Right lobe of liver (tissue), 6 donors: Measurements from ENCODE around the gene KAZN. TPM values are rescaled to one million over a fixed set of nuclear protein-coding genes. Genes with fewer than 3 reads are reported as not detected.

Experiments used
- ATAC-seq, 4 donors: fragments of 200-7000 bp; cut with Tn5 transposase; one replicate each; pipeline ENCODE4 v1.9.1; 2020; ENCODE audit warnings: mild to moderate bottlenecking in 4 of 4, moderate library complexity in 4 of 4
- DNase-seq, 3 donors: peaks; one replicate each; pipeline ENCODE4 v3.0.0-alpha.2; 2020
- H3K27ac ChIP-seq, 3 donors: fragments of 200-600 bp; one replicate each; pipeline ENCODE4 v1.8.0; 2022
- H3K27me3 ChIP-seq, 2 donors: fragments of 200-600 bp; one replicate each; pipeline ENCODE4 v1.8.0; 2022
- H3K36me3 ChIP-seq, 4 donors: fragments of 200-600 bp; sonication (generic) in 1 of 4; one replicate each; pipeline versions ENCODE4 v1.5.1 to v1.8.0; 2017 to 2022; ENCODE audit warnings: control low read depth in 1 of 4
- H3K4me1 ChIP-seq, 4 donors: fragments of 200-600 bp; sonication (generic) in 1 of 4; one replicate each; pipeline versions ENCODE4 v1.5.1 to v1.8.0; 2017 to 2022; ENCODE audit warnings: control low read depth in 1 of 4
- H3K4me3 ChIP-seq, 3 donors: fragments of 200-600 bp; one replicate each; pipeline ENCODE4 v1.8.0; 2022
- H3K9me3 ChIP-seq, 4 donors: fragments of 200-600 bp; sonication (generic) in 1 of 4; one replicate each; pipeline versions ENCODE4 v1.5.1 to v1.8.0; 2017 to 2022; ENCODE audit warnings: control low read depth in 1 of 4
- POLR2A ChIP-seq: fragments of 450-650 bp; IDR thresholded peaks from one replicate; pipeline ENCODE4 v1.6.1; 2017; ENCODE audit warnings: antibody characterized with exemption, mild to moderate bottlenecking
- WGBS: methylation state at CpG from one replicate; pipeline ENCODE4 v1.1.6; 2018; ENCODE audit warnings: low coverage, low lambda C conversion rate; ENCODE audit not compliant: insufficient coverage; ENCODE audit errors: missing lambda C conversion rate; 5-methylcytosine and 5-hydroxymethylcytosine counted together
- intact Hi-C, 2 donors: fragments of 100-400 bp; cut with DNase I; formaldehyde crosslinking; loops; one replicate each; pipeline versions ENCODE4 v1.11.2 to v1.14.1; 2022
- total RNA-seq, 6 experiments: library from RNA; depleted of rRNA in 2 of 6; stranded (reverse); fragments of >200 nt in 2 of 6; fragmentation: NEBNext Ultra II Directional in 3 of 6; extraction: Animal tissue kit (Norgen Biotek cat#: 25700) in 3 of 6; gene quantifications; one replicate each; pipeline versions ENCODE4 v1.1.0 to v1.2.4, GENCODE V29; 2016 to 2023
- TF ChIP-seq, protein P1 (sequence below), 4 donors: fragments of 200-600 bp in 3 of 4; fragments of 450-650 bp in 1 of 4; IDR thresholded peaks; one replicate each; pipeline versions ENCODE4 v1.5.1 to v1.8.0; 2016 to 2022; ENCODE audit warnings: antibody characterized with exemption in 4 of 4, mild to moderate bottlenecking in 2 of 4
- donor health status: DM: no; HTN: yes; CAD: no.
- donor health status: DM: no; HTN: no; CAD: no.
- donor health status: DM: no; HTN: no; CAD: no.
- donor health status: DM: no; HTN: yes; CAD: no.
- donor health status: DM: no; HTN: yes; CAD: no.

The KAZN gene
- total RNA-seq, 6 experiments from 2014 or later, result 1.5 to 7.2 (median 2.7) TPM

- Histone ChIP-seq H3K4me1 (no peaks in the 10 kb centered on the region), H3K9me3 (no peaks in the 10 kb centered on the region), H3K27me3 (no peaks in the 10 kb centered on the region), H3K4me3 (no peak overlapping the region), H3K27ac (no peak overlapping the region), H3K36me3 (no peaks in the 10 kb centered on the region)
- no peak for DNase-seq
- no peak for ATAC-seq
- 79% methylated on average over 5 of the region's 10 CpGs for WGBS
- intact Hi-C loops, result no loop called here
- TF ChIP-seq POLR2A, result no peak
- TF ChIP-seq, protein P1, sequence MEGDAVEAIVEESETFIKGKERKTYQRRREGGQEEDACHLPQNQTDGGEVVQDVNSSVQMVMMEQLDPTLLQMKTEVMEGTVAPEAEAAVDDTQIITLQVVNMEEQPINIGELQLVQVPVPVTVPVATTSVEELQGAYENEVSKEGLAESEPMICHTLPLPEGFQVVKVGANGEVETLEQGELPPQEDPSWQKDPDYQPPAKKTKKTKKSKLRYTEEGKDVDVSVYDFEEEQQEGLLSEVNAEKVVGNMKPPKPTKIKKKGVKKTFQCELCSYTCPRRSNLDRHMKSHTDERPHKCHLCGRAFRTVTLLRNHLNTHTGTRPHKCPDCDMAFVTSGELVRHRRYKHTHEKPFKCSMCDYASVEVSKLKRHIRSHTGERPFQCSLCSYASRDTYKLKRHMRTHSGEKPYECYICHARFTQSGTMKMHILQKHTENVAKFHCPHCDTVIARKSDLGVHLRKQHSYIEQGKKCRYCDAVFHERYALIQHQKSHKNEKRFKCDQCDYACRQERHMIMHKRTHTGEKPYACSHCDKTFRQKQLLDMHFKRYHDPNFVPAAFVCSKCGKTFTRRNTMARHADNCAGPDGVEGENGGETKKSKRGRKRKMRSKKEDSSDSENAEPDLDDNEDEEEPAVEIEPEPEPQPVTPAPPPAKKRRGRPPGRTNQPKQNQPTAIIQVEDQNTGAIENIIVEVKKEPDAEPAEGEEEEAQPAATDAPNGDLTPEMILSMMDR (IDR thresholded peaks at IDR 0.05), result no peak
Measured at GRCh38 chr1:14631421-14631820, 32.9 kb downstream of the KAZN start.

- 22% methylated on average over 4 of the region's 5 CpGs for WGBS
- Histone ChIP-seq H3K9me3 (no peaks in the 10 kb centered on the region), H3K4me1 (no peaks in the 10 kb centered on the region), H3K27me3 (no peaks in the 10 kb centered on the region), H3K4me3 (no peak overlapping the region), H3K27ac (no peak overlapping the region), H3K36me3 (no peaks in the 10 kb centered on the region)
- TF ChIP-seq POLR2A, result no peak
- TF ChIP-seq, protein P1 (IDR thresholded peaks at IDR 0.05), result no peak
- ATAC-seq (no peak), DNase-seq (no peak)
- intact Hi-C loops, result no loop called here
Measured at GRCh38 chr1:14634486-14634885, 36.0 kb downstream of the KAZN start.

DNA sequence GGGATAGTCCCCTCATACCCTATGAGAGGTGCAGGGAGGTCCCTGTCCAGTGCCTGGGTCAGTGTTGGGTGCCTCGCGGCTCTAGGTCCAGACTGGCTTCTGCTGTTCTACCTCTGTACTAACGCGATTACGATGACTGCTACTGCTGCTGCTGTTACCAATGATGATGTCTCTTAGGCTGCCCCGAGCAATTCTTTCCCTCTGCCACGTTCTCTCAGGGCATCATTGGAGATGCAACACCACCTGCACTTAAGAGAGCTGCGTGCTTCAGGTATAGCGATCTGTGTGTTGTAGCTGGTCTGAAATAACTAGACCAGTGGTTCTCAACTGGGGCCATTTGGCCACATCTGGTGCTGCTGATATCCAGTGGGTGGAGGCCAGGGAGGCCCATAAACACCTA, 36.9 kb downstream of the KAZN start:
- DNase-seq (no peak), ATAC-seq (no peak)
- H3K36me3 ChIP-seq, result no peaks in the 10 kb centered on the region
- intact Hi-C loops, result no loop called here
- H3K4me3 ChIP-seq, result no peak overlapping the region
- H3K9me3 ChIP-seq, result no peaks in the 10 kb centered on the region
- H3K27me3 ChIP-seq, result no peaks in the 10 kb centered on the region
- 78% methylated on average over 7 of the region's 9 CpGs for WGBS
- TF ChIP-seq, protein P1 (IDR thresholded peaks at IDR 0.05), result no peak
- TF ChIP-seq POLR2A, result no peak
- H3K4me1 ChIP-seq, result no peaks in the 10 kb centered on the region
- no peak overlapping the region for H3K27ac ChIP-seq

DNA sequence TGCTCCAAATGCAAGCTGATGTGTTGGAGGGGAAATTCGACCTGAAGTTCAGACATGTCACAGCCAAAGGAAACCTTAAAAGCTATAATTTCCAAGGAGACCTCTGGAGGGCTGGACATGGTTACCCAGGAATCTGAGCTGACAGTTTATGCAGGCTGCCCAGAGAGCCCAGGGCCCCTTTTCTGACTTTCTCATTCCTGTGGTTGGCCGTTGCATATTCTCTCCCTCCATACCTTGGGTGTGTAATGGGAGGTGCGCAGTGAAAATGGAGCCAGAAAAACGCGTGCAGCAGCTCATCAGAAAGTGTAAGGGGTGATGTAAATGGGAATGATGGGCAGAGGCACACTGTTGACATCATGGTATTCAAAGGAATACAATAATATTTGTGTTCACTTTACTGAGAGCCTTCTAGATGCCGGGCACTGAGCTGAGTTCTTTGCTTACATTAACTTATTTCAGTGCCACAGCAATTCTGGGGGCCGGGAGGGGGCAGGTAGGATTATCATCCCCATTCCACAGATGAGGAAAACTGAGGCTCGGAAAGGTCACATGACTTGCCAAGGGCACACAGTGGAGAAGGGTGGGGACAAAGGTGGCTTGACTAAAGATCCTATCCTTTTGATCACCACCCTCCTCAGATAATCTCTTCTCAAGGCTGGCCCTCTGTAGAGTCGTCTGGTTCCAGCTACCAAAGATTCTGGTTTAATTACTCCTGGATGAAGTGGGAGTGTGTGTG, 38.6 kb downstream of the KAZN start:
- TF ChIP-seq POLR2A, result no peak
- TF ChIP-seq, protein P1 (IDR thresholded peaks at IDR 0.05), result no peak
- DNase-seq, result no peak

More for the DNA sequence above, 38.6 kb downstream of the KAZN start:
- no peaks in the 10 kb centered on the region for H3K4me1 ChIP-seq
- H3K4me3 ChIP-seq, result no peak overlapping the region
- intact Hi-C loops, result no loop called here
- H3K9me3 ChIP-seq, result no peaks in the 10 kb centered on the region
- H3K36me3 ChIP-seq, result no peaks in the 10 kb centered on the region
- H3K27ac ChIP-seq, result no peak overlapping the region
- no peak for ATAC-seq
- H3K27me3 ChIP-seq, result no peaks in the 10 kb centered on the region
- WGBS, result 47% methylated on average over 9 of the region's 9 CpGs
